ENCODE results near the gene ATXN2. TPM values are rescaled to one million over a fixed set of nuclear protein-coding genes. Genes with fewer than 3 reads are reported as not detected.
"Not testable (repeated sequence)": the region's sequence is repeated elsewhere in the genome, so short reads cannot be mapped to it uniquely, and the experiment has no call there.

Gene ATXN2
- total and polyA plus RNA-seq, 7 experiments from 2014 or later = 23.9 to 71.9 (median 44.0) TPM

DNA sequence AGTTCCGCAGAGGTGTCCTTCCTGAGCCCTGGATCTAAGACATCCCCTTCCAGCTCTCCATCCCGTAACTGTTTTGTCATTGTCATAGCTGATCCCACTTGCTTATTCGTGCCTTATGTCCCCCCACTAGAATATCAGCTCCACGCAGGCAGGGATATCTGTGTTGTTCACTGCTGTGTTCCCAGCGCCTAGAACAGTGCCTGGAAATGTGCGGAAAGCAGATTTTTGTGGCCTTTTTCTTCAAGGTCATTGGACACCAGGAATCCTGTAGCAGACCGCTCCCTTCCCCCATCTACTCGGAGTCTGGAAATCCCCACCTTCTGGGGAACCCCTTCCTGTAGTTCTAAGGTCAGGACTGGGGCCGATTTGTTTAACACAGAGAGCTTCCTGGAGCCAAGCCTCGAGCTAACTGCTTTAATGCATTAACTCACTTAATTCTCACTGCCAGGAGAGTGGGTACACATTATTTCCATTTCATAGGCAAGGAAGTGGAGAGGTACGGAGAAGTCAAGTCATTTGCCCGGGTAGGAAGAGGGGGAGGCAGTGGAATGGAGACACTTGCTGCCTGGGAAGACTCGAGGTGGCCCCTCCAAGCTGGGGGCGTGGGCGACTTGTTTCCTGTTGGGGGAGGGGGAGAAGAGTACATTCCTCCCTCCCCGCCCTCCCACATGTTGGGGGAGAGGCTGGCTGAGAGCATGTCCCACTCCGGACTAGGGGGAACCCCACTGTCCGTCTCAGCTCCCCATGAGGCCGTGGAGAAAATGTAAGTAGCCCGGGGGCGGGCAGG is 194.6 kb downstream of the ATXN2 start:
- Histone ChIP-seq H3K4me1 (ENCODE audit: control insufficient read depth in 2 of 2, insufficient read depth in 2 of 2, low read length in 2 of 2) (peaks cover 43 to 46% of the 10 kb centered on the region in 2 donors), H3K27ac (ENCODE audit: low read depth, low read length) (peak overlapping the region; percentile 97), H3K36me3 (ENCODE audit: control insufficient read depth in 2 of 3, insufficient read depth in 3 of 3, low read length in 3 of 3) (peaks cover 0 to 5% (median 0%) of the 10 kb centered on the region in 3 experiments), H3K9me3 (ENCODE audit: control insufficient read depth in 2 of 3, low read length in 3 of 3) (no peaks in the 10 kb centered on the region), H3K27me3 (ENCODE audit: control insufficient read depth in 2 of 2, insufficient read depth in 2 of 2, low read length in 2 of 2) (no peaks in the 10 kb centered on the region), H3K4me3 (ENCODE audit: low read length) (peak overlapping the region; percentile 68)
- H3K4me1 Mint-ChIP-seq = peaks cover 34 to 59% (median 52%) of the 10 kb centered on the region in 7 donors
- peak in 5 of 9 donors; percentile 33 to 79 (median 49) for DNase-seq
- ChIA-PET POLR2A (interaction anchor here (1.2 to 13.2 kb wide), 6 partner anchors 9 to 47 kb away, joined by 5 to 127 read pairs (median 28); no protein-coding TSS in a partner anchor), CTCF (interaction anchor here (0.5 to 13.9 kb wide), 14 partner anchors 8 to 979 kb away, joined by 3 to 462 read pairs (median 3); no protein-coding TSS in a partner anchor)
- H3K27ac Mint-ChIP-seq = peak overlapping the region; percentile 75 to 96 (median 89)
- no peaks in the 10 kb centered on the region for H3K27me3 Mint-ChIP-seq
- intact Hi-C loops (cut with micrococcal nuclease) = loop anchor here (1.0 to 10.0 kb wide), 8 partner anchors 26 to 660 kb away; partner anchors contain the start of genes ACAD10 (in 1 of the 2), ATXN2 (in 1 of the 2), BRAP (in 1 of the 2) and PHETA1 (in 1 of the 2)
- peak overlapping the region; percentile 78 to 96 (median 90) for H3K4me3 Mint-ChIP-seq
- H3K36me3 Mint-ChIP-seq = peaks cover 0 to 6% (median 0%) of the 10 kb centered on the region in 5 donors
- no peak for ATAC-seq
- no peaks in the 10 kb centered on the region for H3K9me3 Mint-ChIP-seq

DNA sequence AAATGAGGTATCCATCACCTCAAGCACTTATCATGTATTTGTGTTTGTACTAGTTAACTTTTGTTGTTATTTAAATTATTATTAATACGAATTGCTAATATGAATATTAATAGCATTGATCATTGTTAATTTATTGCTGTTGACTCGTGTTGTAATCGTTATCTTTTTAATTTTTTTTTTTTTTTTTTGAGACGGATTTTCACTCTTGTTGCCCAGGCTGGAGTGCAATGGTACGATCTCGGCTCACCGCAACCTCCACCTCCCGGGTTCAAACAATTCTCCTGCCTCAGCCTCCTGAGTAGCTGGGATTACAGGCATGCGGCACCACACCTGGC is 196.7 kb downstream of the ATXN2 start:
- not testable (repeated sequence) for ATAC-seq; H3K9me3 Mint-ChIP-seq; H3K9me3 ChIP-seq (ENCODE audit: control insufficient read depth in 2 of 3, low read length in 3 of 3); DNase-seq; H3K36me3 Mint-ChIP-seq; H3K4me3 ChIP-seq (ENCODE audit: low read length); H3K27me3 ChIP-seq (ENCODE audit: control insufficient read depth in 2 of 2, insufficient read depth in 2 of 2, low read length in 2 of 2); H3K27me3 Mint-ChIP-seq; H3K36me3 ChIP-seq (ENCODE audit: control insufficient read depth in 2 of 3, insufficient read depth in 3 of 3, low read length in 3 of 3); H3K27ac ChIP-seq (ENCODE audit: low read depth, low read length)
- H3K4me1 ChIP-seq (ENCODE audit: control insufficient read depth in 2 of 2, insufficient read depth in 2 of 2, low read length in 2 of 2) = peaks cover 22 to 25% of the 10 kb centered on the region in 2 donors
- Mint-ChIP-seq H3K4me3 (peak overlapping the region in 4 of 10 donors; percentile 64 to 91 (median 78)), H3K4me1 (peaks cover 22 to 51% (median 35%) of the 10 kb centered on the region in 7 donors), H3K27ac (peak overlapping the region in 4 of 9 donors; percentile 67 to 89 (median 73))
- POLR2A ChIA-PET = interaction anchor here (1.4 to 13.2 kb wide), 5 partner anchors 10 to 49 kb away, joined by 4 to 127 read pairs (median 31); no protein-coding TSS in a partner anchor
- intact Hi-C loops (cut with micrococcal nuclease) = loop anchor here in 1 of 2 donors (10.0 kb wide), 1 partner anchor 658 kb away; the partner anchor contains the start of gene PPP1CC
- CTCF ChIA-PET = interaction anchor here (1.0 to 13.9 kb wide), 2 partner anchors 32 to 45 kb away, joined by 3 to 462 read pairs; no protein-coding TSS in a partner anchor

Other genes with a start within 250 kb of the ATXN2 start
- gene PHETA1, start 230.2 kb downstream of the ATXN2 start, total RNA-seq = 1 to 10 TPM; 1.2 to 6.8 (median 5.4) TPM
- gene PHETA1, start 230.2 kb downstream of the ATXN2 start, polyA plus RNA-seq = under 1 TPM; 0.65 to 0.91 TPM
- gene SH2B3, start 193.4 kb downstream of the ATXN2 start, total RNA-seq = 10 to 100 TPM; 18.5 to 71.4 (median 29.8) TPM
- 1 to 10 TPM; 3.5 to 7.8 TPM for gene SH2B3, start 193.4 kb downstream of the ATXN2 start, polyA plus RNA-seq
- gene BRAP, start 86.6 kb upstream of the ATXN2 start, total RNA-seq = 10 to 100 TPM; 19.5 to 25.5 (median 23.0) TPM
- gene BRAP, start 86.6 kb upstream of the ATXN2 start, polyA plus RNA-seq = 10 to 100 TPM; 19.4 to 27.3 TPM
- 10 to 100 TPM; 28.4 to 65.3 (median 36.0) TPM for gene ACAD10, start 86.7 kb upstream of the ATXN2 start, total RNA-seq
- 10 to 100 TPM; 10.4 to 18.2 TPM for gene ACAD10, start 86.7 kb upstream of the ATXN2 start, polyA plus RNA-seq
- gene ALDH2, start 167.6 kb upstream of the ATXN2 start, total RNA-seq = 10 to 100 TPM in 1 of 5 experiments, 1 to 10 TPM in 3, under 1 TPM in 1; 0.46 to 69.3 (median 3.4) TPM
- gene ALDH2, start 167.6 kb upstream of the ATXN2 start, polyA plus RNA-seq = under 1 TPM; 0.89 to 0.99 TPM
- gene MAPKAPK5, start 242.9 kb upstream of the ATXN2 start, total RNA-seq = 10 to 100 TPM; 46.1 to 72.1 (median 60.0) TPM
- gene MAPKAPK5, start 242.9 kb upstream of the ATXN2 start, polyA plus RNA-seq = 10 to 100 TPM; 30.6 to 53.4 TPM